GM12878 (cell line): ENCODE data around the gene SSBP2. TPM values are rescaled to one million over a fixed set of nuclear protein-coding genes. Genes with fewer than 3 reads are reported as not detected.

Experiments used
- ATAC-seq: fragments of 200-7000 bp; cut with Tn5 transposase; 3 replicates; pipeline ENCODE4 v1.9.1; 2020; ENCODE audit warnings: mild to moderate bottlenecking, moderate library complexity
- BruUV-seq: library from RNA; stranded (reverse); fragments of 400-500 nt; replicated peaks from 2 replicates; lab custom pipeline; 2021; lab: Mats Ljungman, UMichigan
- CTCF ChIA-PET: fragments of 300-600 bp; sonication (Branson Sonifier 250); formaldehyde crosslinking; extraction: SDS; loops from one replicate; lab custom pipeline; 2021; ENCODE audit warnings: inconsistent platforms; lab: Yijun Ruan, JAX
- POLR2A ChIA-PET: fragments of 350-600 bp; formaldehyde crosslinking; extraction: SDS; loops from one replicate; lab custom pipeline; 2021; ENCODE audit warnings: inconsistent platforms; lab: Charles Lee
- RAD21 ChIA-PET: fragments of 300-600 bp; sonication (Branson Sonifier 250); formaldehyde crosslinking; loops from one replicate; lab custom pipeline; 2023; ENCODE audit warnings: antibody characterized with exemption; ENCODE audit not compliant: unreplicated experiment; lab: Charles Lee
- SMC1A ChIA-PET: fragments of 300-600 bp; sonication (Branson Sonifier 250); formaldehyde crosslinking; loops from one replicate; lab custom pipeline; 2023; ENCODE audit not compliant: unreplicated experiment, uncharacterized antibody; lab: Charles Lee
- DNase-seq: peaks from one replicate; pipeline ENCODE4 v3.0.0-alpha.2; 2011; ENCODE audit warnings: low read depth, low spot score
- FAIRE-seq: peaks from 3 replicates; lab custom pipeline; 2011; peaks lifted over from hg19 to GRCh38; lab: Jason Lieb, UNC
- H2AFZ ChIP-seq: 2 replicates; pipeline ENCODE4 v1.6.0; 2011; ENCODE audit warnings: low read depth, low read length, control low read depth; ENCODE audit not compliant: control insufficient read depth
- H3K27ac ChIP-seq: 2 replicates; pipeline ENCODE4 v1.5.1; 2011; ENCODE audit warnings: control low read depth; ENCODE audit not compliant: control insufficient read depth, insufficient read depth
- H3K27me3 ChIP-seq, 2 experiments: replicated peaks in 1 of 2; 2 replicates each; pipeline versions ENCODE4 v1.6.0 to v1.6.1; 2011; ENCODE audit warnings: low read length in 1 of 2; ENCODE audit not compliant: control insufficient read depth in 2 of 2, insufficient read depth in 2 of 2
- H3K36me3 ChIP-seq, 2 experiments: 2 replicates each; pipeline ENCODE4 v1.5.1; 2011; ENCODE audit warnings: low read length in 1 of 2; ENCODE audit not compliant: control insufficient read depth in 2 of 2, insufficient read depth in 2 of 2
- H3K4me1 ChIP-seq: 2 replicates; pipeline ENCODE4 v1.6.1; 2011; ENCODE audit warnings: mild to moderate bottlenecking, low read length, moderate library complexity, mixed read lengths; ENCODE audit not compliant: control insufficient read depth, insufficient read depth
- H3K4me2 ChIP-seq: 2 replicates; pipeline ENCODE4 v1.6.0; 2011; ENCODE audit warnings: control low read depth; ENCODE audit not compliant: control insufficient read depth, insufficient read depth
- H3K4me3 ChIP-seq: fragments of 200-600 bp; sonication (generic); 2 replicates; pipeline ENCODE4 v1.5.1; 2016
- H3K79me2 ChIP-seq: 2 replicates; pipeline ENCODE4 v1.6.0; 2011; ENCODE audit warnings: low read length; ENCODE audit not compliant: control insufficient read depth, insufficient read depth
- H3K9ac ChIP-seq: 2 replicates; pipeline ENCODE4 v1.8.0; 2011; ENCODE audit warnings: low read length, control low read depth, mixed read lengths; ENCODE audit not compliant: control insufficient read depth, insufficient read depth
- H3K9me3 ChIP-seq: replicated peaks from 3 replicates; pipeline ENCODE4 v1.5.1; 2011; ENCODE audit warnings: mild to moderate bottlenecking, low read length; ENCODE audit not compliant: control insufficient read depth, insufficient read depth
- H4K20me1 ChIP-seq: 2 replicates; pipeline ENCODE4 v1.6.0; 2011; ENCODE audit not compliant: control insufficient read depth, insufficient read depth
- CHD2 ChIP-seq: IDR thresholded peaks from 2 replicates; pipeline ENCODE4 v1.6.1; 2011; ENCODE audit warnings: low read depth, low read length, improper control_type of control experiment, borderline replicate concordance
- GATAD2B ChIP-seq: fragments of 450-650 bp; conservative IDR thresholded peaks from 2 replicates; pipeline ENCODE4 v1.6.1; 2017; ENCODE audit warnings: low read depth, mild to moderate bottlenecking, moderate library complexity
- HSF1 ChIP-seq: fragments of 150-350 bp; IDR thresholded peaks from 2 replicates; pipeline ENCODE4 v1.6.1; 2014; ENCODE audit warnings: mild to moderate bottlenecking, low read depth, low read length
- IKZF2 ChIP-seq, 2 experiments: fragments of 450-650 bp; IDR thresholded peaks; 2 replicates each; pipeline ENCODE4 v1.6.1; 2017; ENCODE audit warnings: mild to moderate bottlenecking in 2 of 2, moderate library complexity in 2 of 2
- PBX3 ChIP-seq: IDR thresholded peaks from 2 replicates; pipeline ENCODE4 v1.6.1; 2011; ENCODE audit warnings: mild to moderate bottlenecking, low read depth, low read length, moderate library complexity; ENCODE audit not compliant: insufficient replicate concordance
- RAD21 ChIP-seq: IDR thresholded peaks from 2 replicates; pipeline ENCODE4 v1.6.1; 2011; ENCODE audit warnings: mild to moderate bottlenecking, low read depth, low read length, moderate library complexity; ENCODE audit not compliant: insufficient read depth
- SMAD1 ChIP-seq: fragments of 450-650 bp; IDR thresholded peaks from 2 replicates; pipeline ENCODE4 v1.6.1; 2018; ENCODE audit warnings: mild to moderate bottlenecking, low read depth; ENCODE audit not compliant: partially characterized antibody
- TAF1 ChIP-seq: IDR thresholded peaks from 2 replicates; pipeline ENCODE4 v1.6.1; 2011; ENCODE audit warnings: mild to moderate bottlenecking, low read depth, low read length, borderline replicate concordance
- TCF12 ChIP-seq: IDR thresholded peaks from 2 replicates; pipeline ENCODE4 v1.6.1; 2011; ENCODE audit warnings: low read depth, mild to moderate bottlenecking, low read length
- ZBTB33 ChIP-seq: fragments of 450-650 bp; IDR thresholded peaks from 2 replicates; pipeline ENCODE4 v1.6.1; 2017; ENCODE audit warnings: mild to moderate bottlenecking
- WGBS: methylation state at CpG from one replicate; pipeline ENCODE4 v1.1.6; 2016; ENCODE audit warnings: low lambda C conversion rate; ENCODE audit not compliant: insufficient replicate concordance, insufficient coverage; ENCODE audit errors: missing lambda C conversion rate; 5-methylcytosine and 5-hydroxymethylcytosine counted together
- in situ Hi-C: fragments of 300-500 bp; cut with MboI; formaldehyde crosslinking; loops from 9 replicates; pipeline ENCODE4 v1.14.3; 2018; ENCODE audit warnings: mixed read lengths
- intact Hi-C: fragments of 100-400 bp; cut with micrococcal nuclease; formaldehyde crosslinking; loops from one replicate; pipeline ENCODE4 v1.14.2; 2022; ENCODE audit not compliant: unreplicated experiment
- polyA plus RNA-seq, 11 experiments: library from polyadenylated mRNA; depleted of rRNA in 4 of 11; unstranded in 6 of 11; stranded (reverse) in 5 of 11; fragments of >200 nt; fragmentation: Nextera tagmentation in 4 of 11; fragmentation: Illumina TruSeq in 1 of 11; extraction: Ambion mirVana in 4 of 11; extraction: Trizol in 1 of 11; gene quantifications; 1 replicate in 1 of 11; 2 replicates in 10 of 11; pipeline versions ENCODE4 v1.2.1 to v1.2.3, GENCODE V29; 2011 to 2016; ENCODE audit warnings: inconsistent platforms in 2 of 11, missing spikeins in 2 of 11, low read depth in 1 of 11
- total RNA-seq, 4 experiments: library from RNA; depleted of rRNA in 3 of 4; stranded (reverse); fragments of >200 nt in 3 of 4; fragmentation: Illumina TruSeq in 1 of 4; extraction: Trizol in 1 of 4; gene quantifications; 2 replicates each; pipeline versions ENCODE4 v1.2.1 to v1.2.3, GENCODE V29; 2013 to 2021
- TF ChIP-seq, protein P1 (sequence below): IDR thresholded peaks from 2 replicates; pipeline ENCODE4 v1.6.1; 2011; ENCODE audit warnings: borderline replicate concordance, low read depth, mild to moderate bottlenecking, moderate library complexity, low read length; ENCODE audit not compliant: insufficient read depth, poor library complexity, severe bottlenecking
- TF ChIP-seq, protein P2 (sequence below): IDR thresholded peaks from 2 replicates; pipeline ENCODE4 v1.6.1; 2012; ENCODE audit warnings: low read length, inconsistent platforms
- TF ChIP-seq, protein P3 (sequence below): fragments of 450-650 bp; IDR thresholded peaks from 2 replicates; pipeline ENCODE4 v1.6.1; 2016; ENCODE audit warnings: mild to moderate bottlenecking

SSBP2 gene
- total and polyA plus RNA-seq, 10 of the 15 experiments (the other 5 are each of a cell fraction or from before 2014, with no cell fraction given), result 52.2 to 132 (median 110) TPM

- no peak for TF ChIP-seq TAF1
- TF ChIP-seq RAD21, result no peak
- TF ChIP-seq CHD2, result no peak
- TF ChIP-seq GATAD2B, result no peak
- TF ChIP-seq, protein P1, sequence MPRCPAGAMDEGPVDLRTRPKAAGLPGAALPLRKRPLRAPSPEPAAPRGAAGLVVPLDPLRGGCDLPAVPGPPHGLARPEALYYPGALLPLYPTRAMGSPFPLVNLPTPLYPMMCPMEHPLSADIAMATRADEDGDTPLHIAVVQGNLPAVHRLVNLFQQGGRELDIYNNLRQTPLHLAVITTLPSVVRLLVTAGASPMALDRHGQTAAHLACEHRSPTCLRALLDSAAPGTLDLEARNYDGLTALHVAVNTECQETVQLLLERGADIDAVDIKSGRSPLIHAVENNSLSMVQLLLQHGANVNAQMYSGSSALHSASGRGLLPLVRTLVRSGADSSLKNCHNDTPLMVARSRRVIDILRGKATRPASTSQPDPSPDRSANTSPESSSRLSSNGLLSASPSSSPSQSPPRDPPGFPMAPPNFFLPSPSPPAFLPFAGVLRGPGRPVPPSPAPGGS, result no peak
These were observed 38.1 kb upstream of the SSBP2 start (continued) for GRCh38 chr5:81789033-81789432.

DNA sequence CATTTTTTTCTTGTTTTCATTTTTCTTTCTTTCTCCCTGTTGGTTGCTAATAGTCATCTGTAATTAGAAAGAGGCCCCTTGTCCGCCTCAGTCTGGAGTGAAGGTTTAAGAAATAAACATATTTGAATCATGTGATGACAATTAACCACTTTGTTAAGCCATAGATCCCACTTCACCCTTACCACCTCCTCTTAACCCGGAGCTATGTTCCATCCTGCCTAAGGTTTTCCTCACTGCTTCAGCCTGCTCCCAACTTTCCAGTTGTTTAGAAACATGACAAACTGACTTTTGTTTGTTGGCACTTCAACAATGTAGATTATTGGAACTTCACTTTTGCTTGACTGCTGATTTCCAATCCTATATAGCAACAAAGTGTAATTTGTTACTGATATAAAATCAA, 37.4 kb upstream of the SSBP2 start:
- FAIRE-seq, result no peak
- ATAC-seq, result no peak
- ChIA-PET CTCF (interaction anchor here (0.6 to 1.6 kb wide), 3 partner anchors 9 to 1591 kb away, joined by 3 to 9 read pairs (median 3); no protein-coding TSS in a partner anchor), RAD21 (interaction anchor here (2.0 kb wide), 1 partner anchor 10 kb away, joined by 4 read pairs; no protein-coding TSS in a partner anchor), SMC1A (interaction anchor here (1.0 to 2.3 kb wide), 3 partner anchors 10 to 246 kb away, joined by 3 to 7 read pairs (median 5); no protein-coding TSS in a partner anchor), POLR2A (no interaction called here)
- Histone ChIP-seq H3K9ac (no peak overlapping the region), H3K9me3 (no peaks in the 10 kb centered on the region), H3K27me3 (no peaks in the 10 kb centered on the region), H3K79me2 (no peaks in the 10 kb centered on the region), H3K4me3 (no peak overlapping the region), H3K4me1 (no peaks in the 10 kb centered on the region), H3K36me3 (no peaks in the 10 kb centered on the region), H4K20me1 (no peaks in the 10 kb centered on the region), H3K4me2 (no peak overlapping the region), H2AFZ (peak overlapping the region; percentile 61), H3K27ac (no peak overlapping the region)
- in situ Hi-C loops (no loop called here), intact Hi-C loops (no loop called here)
- no TSS peak for BruUV-seq
- DNase-seq, result no peak
- 60% methylated on average over 2 of the region's 2 CpGs for WGBS
- TF ChIP-seq HSF1, result no peak
- no peak for TF ChIP-seq SMAD1
- TF ChIP-seq, protein P2, sequence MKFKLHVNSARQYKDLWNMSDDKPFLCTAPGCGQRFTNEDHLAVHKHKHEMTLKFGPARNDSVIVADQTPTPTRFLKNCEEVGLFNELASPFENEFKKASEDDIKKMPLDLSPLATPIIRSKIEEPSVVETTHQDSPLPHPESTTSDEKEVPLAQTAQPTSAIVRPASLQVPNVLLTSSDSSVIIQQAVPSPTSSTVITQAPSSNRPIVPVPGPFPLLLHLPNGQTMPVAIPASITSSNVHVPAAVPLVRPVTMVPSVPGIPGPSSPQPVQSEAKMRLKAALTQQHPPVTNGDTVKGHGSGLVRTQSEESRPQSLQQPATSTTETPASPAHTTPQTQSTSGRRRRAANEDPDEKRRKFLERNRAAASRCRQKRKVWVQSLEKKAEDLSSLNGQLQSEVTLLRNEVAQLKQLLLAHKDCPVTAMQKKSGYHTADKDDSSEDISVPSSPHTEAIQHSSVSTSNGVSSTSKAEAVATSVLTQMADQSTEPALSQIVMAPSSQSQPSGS, result no peak
- TF ChIP-seq ZBTB33, result no peak
- no peak for TF ChIP-seq TCF12
- TF ChIP-seq, protein P3, sequence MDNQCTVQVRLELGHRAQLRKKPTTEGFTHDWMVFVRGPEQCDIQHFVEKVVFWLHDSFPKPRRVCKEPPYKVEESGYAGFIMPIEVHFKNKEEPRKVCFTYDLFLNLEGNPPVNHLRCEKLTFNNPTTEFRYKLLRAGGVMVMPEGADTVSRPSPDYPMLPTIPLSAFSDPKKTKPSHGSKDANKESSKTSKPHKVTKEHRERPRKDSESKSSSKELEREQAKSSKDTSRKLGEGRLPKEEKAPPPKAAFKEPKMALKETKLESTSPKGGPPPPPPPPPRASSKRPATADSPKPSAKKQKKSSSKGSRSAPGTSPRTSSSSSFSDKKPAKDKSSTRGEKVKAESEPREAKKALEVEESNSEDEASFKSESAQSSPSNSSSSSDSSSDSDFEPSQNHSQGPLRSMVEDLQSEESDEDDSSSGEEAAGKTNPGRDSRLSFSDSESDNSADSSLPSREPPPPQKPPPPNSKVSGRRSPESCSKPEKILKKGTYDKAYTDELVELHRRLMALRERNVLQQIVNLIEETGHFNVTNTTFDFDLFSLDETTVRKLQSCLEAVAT, result no peak
- TF ChIP-seq IKZF2 (IDR thresholded peaks at IDR 0.05), result no peak
- TF ChIP-seq PBX3, result no peak
